Progenitor cell of endocrine pancreas (in vitro differentiated cells): ENCODE results near the gene WDR49. TPM values are rescaled to one million over a fixed set of nuclear protein-coding genes. Genes with fewer than 3 reads are reported as not detected.

Experiments
- DNase-seq: peaks from one replicate; pipeline ENCODE4 v3.0.0; 2021; ENCODE audit warnings: low spot score; ENCODE audit not compliant: unreplicated experiment
- H3K27ac Mint-ChIP-seq: 2 replicates; pipeline ENCODE4 v1.8.0; 2021; ENCODE audit warnings: mild to moderate bottlenecking, moderate library complexity, mixed read lengths
- H3K27me3 Mint-ChIP-seq: 2 replicates; pipeline ENCODE4 v1.8.0; 2021; ENCODE audit warnings: mixed read lengths
- H3K36me3 Mint-ChIP-seq: 2 replicates; pipeline ENCODE4 v1.8.0; 2022; ENCODE audit warnings: mixed read lengths; ENCODE audit not compliant: insufficient read depth
- H3K4me1 Mint-ChIP-seq: 2 replicates; pipeline ENCODE4 v1.8.0; 2021; ENCODE audit warnings: low read depth, mixed read lengths
- H3K4me3 Mint-ChIP-seq: 2 replicates; pipeline ENCODE4 v1.8.0; 2021; ENCODE audit warnings: low read depth, mild to moderate bottlenecking, moderate library complexity, mixed read lengths
- H3K9me3 Mint-ChIP-seq: 2 replicates; pipeline ENCODE4 v1.8.0; 2021; ENCODE audit warnings: low read depth, mixed read lengths
- CTCF ChIP-seq: fragments of 200-600 bp; sonication (generic); IDR thresholded peaks from one replicate; pipeline ENCODE4 v1.5.0; 2021; ENCODE audit warnings: antibody characterized with exemption, mild to moderate bottlenecking; ENCODE audit not compliant: unreplicated experiment
- long read RNA-seq: library from polyadenylated mRNA; unstranded; transcript quantifications from one replicate; pipeline ENCODE4 v2.0.0, GENCODE V29; 2020
- total RNA-seq: library from RNA; stranded (reverse); gene quantifications from 2 replicates; pipeline ENCODE4 v1.2.1, GENCODE V29; 2021

WDR49 gene
- 0.43 and 0.91 TPM in 2 replicates for total RNA-seq
- long read RNA-seq, partial matches to known transcripts = 0 of 1 reads
- long read RNA-seq, other reads (novel, unspliced or antisense) = 1 of 1 reads

- Mint-ChIP-seq H3K36me3 (no peaks in the 10 kb centered on the region), H3K27me3 (no peaks in the 10 kb centered on the region), H3K27ac (no peak within 1 kb of the TSS), H3K9me3 (no peaks in the 10 kb centered on the region), H3K4me3 (no peak within 1 kb of the TSS), H3K4me1 (peaks cover 7% of the 10 kb centered on the region)
- DNase-seq = no peak
- TF ChIP-seq CTCF = no peak
Observed at GRCh38 chr3:167653760-167654159, at the start of gene WDR49. Gene WDR49, minus strand, starts transcription at chr3:167653942. Its CDS starts 517 bp downstream, at chr3:167653425.

- H3K4me1 Mint-ChIP-seq = peaks cover 18% of the 10 kb centered on the region
- H3K27ac Mint-ChIP-seq = no peak overlapping the region
- H3K9me3 Mint-ChIP-seq = no peaks in the 10 kb centered on the region
Observed at GRCh38 chr3:167700926-167701325, 47.2 kb upstream of the WDR49 start.

GRCh38 chr3:167700046-167700445 lies 46.3 kb upstream of the WDR49 start:
- Mint-ChIP-seq H3K4me1 (peaks cover 15% of the 10 kb centered on the region), H3K9me3 (no peaks in the 10 kb centered on the region)

More at GRCh38 chr3:167700926-167701325, 47.2 kb upstream of the WDR49 start:
- Mint-ChIP-seq H3K4me3 (no peak overlapping the region), H3K27me3 (no peaks in the 10 kb centered on the region), H3K36me3 (peaks cover 9% of the 10 kb centered on the region)
- DNase-seq = no peak
- TF ChIP-seq CTCF = no peak

GRCh38 chr3:167694121-167694520 lies 40.4 kb upstream of the WDR49 start:
- peaks cover 20% of the 10 kb centered on the region for H3K4me1 Mint-ChIP-seq

More at GRCh38 chr3:167700046-167700445, 46.3 kb upstream of the WDR49 start:
- DNase-seq = no peak
- H3K4me3 Mint-ChIP-seq = no peak overlapping the region
- no peaks in the 10 kb centered on the region for H3K27me3 Mint-ChIP-seq
- TF ChIP-seq CTCF = no peak
- H3K27ac Mint-ChIP-seq = no peak overlapping the region
- peaks cover 13% of the 10 kb centered on the region for H3K36me3 Mint-ChIP-seq

GRCh38 chr3:167691366-167691765 lies 37.6 kb upstream of the WDR49 start:
- Mint-ChIP-seq H3K27ac (no peak overlapping the region), H3K36me3 (peaks cover 19% of the 10 kb centered on the region), H3K9me3 (no peaks in the 10 kb centered on the region), H3K4me1 (peaks cover 11% of the 10 kb centered on the region), H3K27me3 (no peaks in the 10 kb centered on the region), H3K4me3 (no peak overlapping the region)
- no peak for DNase-seq
- no peak for TF ChIP-seq CTCF

More at GRCh38 chr3:167694121-167694520, 40.4 kb upstream of the WDR49 start:
- H3K36me3 Mint-ChIP-seq = peaks cover 19% of the 10 kb centered on the region
- no peaks in the 10 kb centered on the region for H3K27me3 Mint-ChIP-seq
- H3K9me3 Mint-ChIP-seq = no peaks in the 10 kb centered on the region
- TF ChIP-seq CTCF = no peak
- H3K27ac Mint-ChIP-seq = no peak overlapping the region
- DNase-seq = no peak
- no peak overlapping the region for H3K4me3 Mint-ChIP-seq
